Brain microvascular endothelial cell (primary cell): ENCODE measurements around the gene MED1.
"Not testable (repeated sequence)": the region's sequence is repeated elsewhere in the genome, so short reads cannot be mapped to it uniquely, and the experiment has no call there.

Source experiments
- DNase-seq: peaks from one replicate; pipeline ENCODE4 v3.0.0-alpha.2; 2020
- H3K27ac ChIP-seq: fragments of 250-450 bp; sonication (Bioruptor Pico); 2 replicates; pipeline ENCODE4 v1.5.1; 2020; ENCODE audit warnings: mild to moderate bottlenecking, moderate library complexity
- H3K27me3 ChIP-seq: fragments of 250-450 bp; sonication (Bioruptor Pico); replicated peaks from 2 replicates; pipeline ENCODE4 v1.5.1; 2020; ENCODE audit warnings: mild to moderate bottlenecking
- H3K36me3 ChIP-seq: fragments of 250-450 bp; sonication (Bioruptor Pico); replicated peaks from 2 replicates; pipeline ENCODE4 v1.5.1; 2020; ENCODE audit warnings: mild to moderate bottlenecking
- H3K4me3 ChIP-seq: 2 replicates; pipeline ENCODE4 v1.5.1; 2011; ENCODE audit warnings: low read depth, mild to moderate bottlenecking, control low read depth, low read length, moderate library complexity
- CTCF ChIP-seq: IDR thresholded peaks from 2 replicates; pipeline ENCODE4 v1.5.1; 2011; ENCODE audit warnings: low read depth, mild to moderate bottlenecking, moderate library complexity, low read length, control low read depth, inconsistent platforms; ENCODE audit errors: missing control alignments
- in situ Hi-C: cut with HindIII; loops from 2 replicates; pipeline ENCODE4 v1.10.0; 2017; ENCODE audit warnings: low sequenced_read_pairs, low pct_ligation_motif_present

MED1 gene

GRCh38 chr17:39483506-39483905 lies 32.4 kb upstream of the MED1 start:
- Histone ChIP-seq H3K4me3 (no peak overlapping the region), H3K36me3 (peaks cover 9% of the 10 kb centered on the region), H3K27ac (no peak overlapping the region), H3K27me3 (no peaks in the 10 kb centered on the region)
- no peak for TF ChIP-seq CTCF
- DNase-seq: no peak
- in situ Hi-C loops: no loop called here

GRCh38 chr17:39479631-39480030 lies 28.6 kb upstream of the MED1 start:
- in situ Hi-C loops, H3K4me3 ChIP-seq, H3K27me3 ChIP-seq, H3K27ac ChIP-seq, DNase-seq: not testable (repeated sequence)
- peaks cover 17% of the 10 kb centered on the region for H3K36me3 ChIP-seq

GRCh38 chr17:39473310-39473709 lies 22.2 kb upstream of the MED1 start:
- Histone ChIP-seq H3K36me3 (peaks cover 39% of the 10 kb centered on the region), H3K27me3 (no peaks in the 10 kb centered on the region), H3K4me3 (no peak overlapping the region), H3K27ac (no peak overlapping the region)
- no peak for DNase-seq
- TF ChIP-seq CTCF: no peak
- in situ Hi-C loops: no loop called here

GRCh38 chr17:39468610-39469009 lies 17.5 kb upstream of the MED1 start:
- in situ Hi-C loops, DNase-seq, H3K27ac ChIP-seq, H3K27me3 ChIP-seq, H3K4me3 ChIP-seq: not testable (repeated sequence)
- H3K36me3 ChIP-seq: peaks cover 28% of the 10 kb centered on the region

- in situ Hi-C loops, H3K27ac ChIP-seq, DNase-seq: not testable (repeated sequence)
These were observed 13.6 kb upstream of the MED1 start for GRCh38 chr17:39464639-39465181.

GRCh38 chr17:39462631-39463375 lies 11.7 kb upstream of the MED1 start:
- in situ Hi-C loops: no loop called here
- Histone ChIP-seq H3K4me3 (peak overlapping the region; percentile 97), H3K27me3 (no peaks in the 10 kb centered on the region), H3K36me3 (peaks cover 2% of the 10 kb centered on the region), H3K27ac (peak overlapping the region; percentile 19)
- TF ChIP-seq CTCF: no peak
- no peak for DNase-seq

More at GRCh38 chr17:39464639-39465181, 13.6 kb upstream of the MED1 start:
- H3K4me3 ChIP-seq: peak overlapping the region; percentile 17
- H3K36me3 ChIP-seq, H3K27me3 ChIP-seq: not testable (repeated sequence)

GRCh38 chr17:39461926-39462569 lies 11.0 kb upstream of the MED1 start:
- TF ChIP-seq CTCF: no peak
- in situ Hi-C loops: no loop called here
- Histone ChIP-seq H3K27me3 (no peaks in the 10 kb centered on the region), H3K27ac (peak overlapping the region; percentile 96), H3K4me3 (peak overlapping the region; percentile 97), H3K36me3 (peaks cover under 1% of the 10 kb centered on the region)
- peak; percentile 27 for DNase-seq
